T-helper 1 cell treated with Interleukin-12 subunit alpha and Interleukin-12 subunit beta and Interleukin-4 antibody, amounts not matched to agents 30 μg/mL and 1 μg/mL, for 36 hours (primary cell): ENCODE results near the gene SPEF2.

Experiments used
- H3K27ac Mint-ChIP-seq: one replicate; pipeline ENCODE4 v1.8.0; 2021; ENCODE audit warnings: mild to moderate bottlenecking, mixed read lengths
- H3K27me3 Mint-ChIP-seq: one replicate; pipeline ENCODE4 v1.8.0; 2021; ENCODE audit warnings: low read depth, mixed read lengths
- H3K36me3 Mint-ChIP-seq: one replicate; pipeline ENCODE4 v1.8.0; 2021; ENCODE audit warnings: low read depth, mixed read lengths
- H3K4me1 Mint-ChIP-seq: one replicate; pipeline ENCODE4 v1.8.0; 2021; ENCODE audit warnings: low read depth, mixed read lengths
- H3K4me3 Mint-ChIP-seq: one replicate; pipeline ENCODE4 v1.8.0; 2021; ENCODE audit warnings: mild to moderate bottlenecking, moderate library complexity, mixed read lengths
- H3K9me3 Mint-ChIP-seq: one replicate; pipeline ENCODE4 v1.8.0; 2021; ENCODE audit warnings: mixed read lengths

The SPEF2 gene

GRCh38 chr5:35735718-35736117, 118.1 kb downstream of the SPEF2 start:
- Mint-ChIP-seq H3K9me3 (peaks cover 9% of the 10 kb centered on the region), H3K4me3 (no peak overlapping the region), H3K27me3 (no peaks in the 10 kb centered on the region), H3K36me3 (peaks cover 10% of the 10 kb centered on the region), H3K4me1 (peaks cover 8% of the 10 kb centered on the region), H3K27ac (no peak overlapping the region)

GRCh38 chr5:35736280-35736679, 118.6 kb downstream of the SPEF2 start:
- Mint-ChIP-seq H3K4me1 (peaks cover 12% of the 10 kb centered on the region), H3K4me3 (no peak overlapping the region)

GRCh38 chr5:35741126-35741716, 123.6 kb downstream of the SPEF2 start:
- peaks cover 20% of the 10 kb centered on the region for H3K4me1 Mint-ChIP-seq
- peaks cover 18% of the 10 kb centered on the region for H3K9me3 Mint-ChIP-seq
- no peak overlapping the region for H3K4me3 Mint-ChIP-seq
- H3K36me3 Mint-ChIP-seq, result peaks cover 12% of the 10 kb centered on the region
- no peaks in the 10 kb centered on the region for H3K27me3 Mint-ChIP-seq
- H3K27ac Mint-ChIP-seq, result no peak overlapping the region

More at GRCh38 chr5:35736280-35736679, 118.6 kb downstream of the SPEF2 start:
- Mint-ChIP-seq H3K27ac (no peak overlapping the region), H3K36me3 (peaks cover 10% of the 10 kb centered on the region), H3K9me3 (peaks cover 12% of the 10 kb centered on the region), H3K27me3 (no peaks in the 10 kb centered on the region)

- no peak overlapping the region for H3K4me3 Mint-ChIP-seq
- no peak overlapping the region for H3K27ac Mint-ChIP-seq
- H3K27me3 Mint-ChIP-seq, result no peaks in the 10 kb centered on the region
- H3K36me3 Mint-ChIP-seq, result peaks cover 13% of the 10 kb centered on the region
- H3K4me1 Mint-ChIP-seq, result peaks cover 20% of the 10 kb centered on the region
- peaks cover 22% of the 10 kb centered on the region for H3K9me3 Mint-ChIP-seq
Observed at GRCh38 chr5:35741971-35742370, 124.3 kb downstream of the SPEF2 start.

- H3K27me3 Mint-ChIP-seq, result no peaks in the 10 kb centered on the region
- peaks cover 20% of the 10 kb centered on the region for H3K4me1 Mint-ChIP-seq
- H3K9me3 Mint-ChIP-seq, result peaks cover 34% of the 10 kb centered on the region
- H3K27ac Mint-ChIP-seq, result no peak overlapping the region
- peaks cover 21% of the 10 kb centered on the region for H3K36me3 Mint-ChIP-seq
- H3K4me3 Mint-ChIP-seq, result no peak overlapping the region
Observed at GRCh38 chr5:35743644-35744043, 126.0 kb downstream of the SPEF2 start.

GRCh38 chr5:35745193-35745592, 127.5 kb downstream of the SPEF2 start:
- Mint-ChIP-seq H3K27me3 (no peaks in the 10 kb centered on the region), H3K4me1 (peaks cover 25% of the 10 kb centered on the region), H3K4me3 (no peak overlapping the region), H3K9me3 (peaks cover 37% of the 10 kb centered on the region), H3K27ac (no peak overlapping the region), H3K36me3 (peaks cover 15% of the 10 kb centered on the region)

GRCh38 chr5:35745660-35746059, 128.0 kb downstream of the SPEF2 start:
- peaks cover 16% of the 10 kb centered on the region for H3K36me3 Mint-ChIP-seq
- H3K4me3 Mint-ChIP-seq, result no peak overlapping the region
- no peaks in the 10 kb centered on the region for H3K27me3 Mint-ChIP-seq
- no peak overlapping the region for H3K27ac Mint-ChIP-seq
- peaks cover 37% of the 10 kb centered on the region for H3K9me3 Mint-ChIP-seq
- peaks cover 25% of the 10 kb centered on the region for H3K4me1 Mint-ChIP-seq

GRCh38 chr5:35752012-35752411, 134.3 kb downstream of the SPEF2 start:
- H3K27me3 Mint-ChIP-seq, result no peaks in the 10 kb centered on the region
- H3K4me1 Mint-ChIP-seq, result peaks cover 11% of the 10 kb centered on the region
- H3K36me3 Mint-ChIP-seq, result peaks cover 13% of the 10 kb centered on the region
- no peak overlapping the region for H3K27ac Mint-ChIP-seq
- H3K4me3 Mint-ChIP-seq, result no peak overlapping the region
- H3K9me3 Mint-ChIP-seq, result peaks cover 21% of the 10 kb centered on the region

GRCh38 chr5:35753500-35753899, 135.8 kb downstream of the SPEF2 start:
- Mint-ChIP-seq H3K4me1 (peaks cover 11% of the 10 kb centered on the region), H3K27ac (no peak overlapping the region), H3K9me3 (peaks cover 8% of the 10 kb centered on the region), H3K36me3 (peaks cover 1% of the 10 kb centered on the region), H3K4me3 (no peak overlapping the region), H3K27me3 (no peaks in the 10 kb centered on the region)

GRCh38 chr5:35754481-35754880, 136.8 kb downstream of the SPEF2 start:
- Mint-ChIP-seq H3K36me3 (peaks cover 1% of the 10 kb centered on the region), H3K4me3 (no peak overlapping the region), H3K4me1 (peaks cover 2% of the 10 kb centered on the region), H3K27me3 (no peaks in the 10 kb centered on the region), H3K27ac (no peak overlapping the region), H3K9me3 (peaks cover 2% of the 10 kb centered on the region)

- Mint-ChIP-seq H3K4me3 (no peak overlapping the region), H3K27me3 (no peaks in the 10 kb centered on the region), H3K36me3 (no peaks in the 10 kb centered on the region), H3K27ac (no peak overlapping the region), H3K9me3 (no peaks in the 10 kb centered on the region), H3K4me1 (peaks cover 2% of the 10 kb centered on the region)
Observed at GRCh38 chr5:35755966-35756365, 138.3 kb downstream of the SPEF2 start.

GRCh38 chr5:35758151-35758724, 140.6 kb downstream of the SPEF2 start:
- Mint-ChIP-seq H3K36me3 (no peaks in the 10 kb centered on the region), H3K9me3 (no peaks in the 10 kb centered on the region), H3K4me1 (peaks cover 2% of the 10 kb centered on the region), H3K27ac (no peak overlapping the region), H3K4me3 (no peak overlapping the region), H3K27me3 (no peaks in the 10 kb centered on the region)

GRCh38 chr5:35761541-35761940, 143.9 kb downstream of the SPEF2 start:
- no peak overlapping the region for H3K4me3 Mint-ChIP-seq
- H3K27me3 Mint-ChIP-seq, result no peaks in the 10 kb centered on the region
- H3K36me3 Mint-ChIP-seq, result no peaks in the 10 kb centered on the region
- peaks cover 2% of the 10 kb centered on the region for H3K4me1 Mint-ChIP-seq
- H3K9me3 Mint-ChIP-seq, result no peaks in the 10 kb centered on the region
- H3K27ac Mint-ChIP-seq, result no peak overlapping the region

- H3K36me3 Mint-ChIP-seq, result no peaks in the 10 kb centered on the region
- H3K4me3 Mint-ChIP-seq, result no peak overlapping the region
- H3K27ac Mint-ChIP-seq, result no peak overlapping the region
- H3K9me3 Mint-ChIP-seq, result no peaks in the 10 kb centered on the region
- peaks cover 4% of the 10 kb centered on the region for H3K4me1 Mint-ChIP-seq
- H3K27me3 Mint-ChIP-seq, result no peaks in the 10 kb centered on the region
Observed at GRCh38 chr5:35762368-35762767, 144.7 kb downstream of the SPEF2 start.

- Mint-ChIP-seq H3K9me3 (no peaks in the 10 kb centered on the region), H3K27me3 (no peaks in the 10 kb centered on the region), H3K27ac (no peak overlapping the region), H3K36me3 (no peaks in the 10 kb centered on the region), H3K4me3 (no peak overlapping the region), H3K4me1 (peaks cover 3% of the 10 kb centered on the region)
Observed at GRCh38 chr5:35765921-35766320, 148.3 kb downstream of the SPEF2 start.
